Measurements from ENCODE around the gene CX3CR1. TPM values are rescaled to one million over a fixed set of nuclear protein-coding genes. Genes with fewer than 3 reads are reported as not detected.

The CX3CR1 gene, protein sequence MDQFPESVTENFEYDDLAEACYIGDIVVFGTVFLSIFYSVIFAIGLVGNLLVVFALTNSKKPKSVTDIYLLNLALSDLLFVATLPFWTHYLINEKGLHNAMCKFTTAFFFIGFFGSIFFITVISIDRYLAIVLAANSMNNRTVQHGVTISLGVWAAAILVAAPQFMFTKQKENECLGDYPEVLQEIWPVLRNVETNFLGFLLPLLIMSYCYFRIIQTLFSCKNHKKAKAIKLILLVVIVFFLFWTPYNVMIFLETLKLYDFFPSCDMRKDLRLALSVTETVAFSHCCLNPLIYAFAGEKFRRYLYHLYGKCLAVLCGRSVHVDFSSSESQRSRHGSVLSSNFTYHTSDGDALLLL
- under 1 TPM; 0.16 to 0.68 (median 0.32) TPM for total RNA-seq
- polyA plus RNA-seq = under 1 TPM in 1 of 3 donors, not detected in 2; 0.10 TPM

DNA sequence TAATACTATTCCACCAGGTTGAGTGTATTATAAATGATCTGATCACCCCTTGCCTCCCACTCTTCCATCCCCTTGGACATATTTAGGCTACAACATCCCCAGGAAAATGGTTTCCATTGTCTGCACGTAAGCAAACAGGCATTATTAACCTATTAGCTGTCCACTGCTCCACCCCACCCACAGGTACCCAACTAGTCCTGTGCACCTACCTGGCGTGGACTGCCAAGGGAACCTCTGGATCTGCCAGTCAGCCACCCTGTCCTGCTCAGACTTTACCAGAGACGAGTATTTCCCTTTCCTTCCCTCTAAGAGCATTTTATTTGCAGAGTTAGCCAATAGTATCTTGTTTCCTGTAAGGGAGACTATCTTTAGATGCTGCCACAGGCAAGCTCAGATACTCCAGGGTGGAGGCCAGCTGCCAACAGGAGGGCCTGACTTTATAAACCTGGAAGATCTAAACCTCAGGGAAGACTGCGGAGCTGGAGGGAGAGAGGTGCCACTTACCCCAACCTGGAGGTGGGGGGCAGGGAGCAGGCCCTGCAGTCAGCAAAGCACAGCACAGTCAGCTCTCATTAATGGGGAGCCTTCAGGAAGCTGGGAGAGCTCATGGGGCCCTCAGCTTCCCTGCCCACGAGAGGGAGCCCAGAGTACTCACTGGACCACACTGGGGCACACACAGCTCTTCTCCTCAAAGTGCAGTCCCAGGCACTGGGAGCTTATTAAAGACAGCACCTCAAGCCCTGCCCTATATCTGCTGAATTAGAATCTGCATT lies at the start of gene CX3CR1:
TSS of gene CX3CR1 (minus strand) at position 292 of the 773 bp plus-strand sequence. CDS start 13,527 bp downstream, outside the sequence.
- H3K27ac ChIP-seq = no peak within 1 kb of the TSS
- H3K27me3 ChIP-seq = no peaks in the 10 kb centered on the region
- TF ChIP-seq POLR2AphosphoS5 (IDR thresholded peaks at IDR 0.05) (no peak), POLR2A (IDR thresholded peaks at IDR 0.05) (no peak), EP300 (IDR thresholded peaks at IDR 0.05) (no peak)
- TF ChIP-seq, protein P1, sequence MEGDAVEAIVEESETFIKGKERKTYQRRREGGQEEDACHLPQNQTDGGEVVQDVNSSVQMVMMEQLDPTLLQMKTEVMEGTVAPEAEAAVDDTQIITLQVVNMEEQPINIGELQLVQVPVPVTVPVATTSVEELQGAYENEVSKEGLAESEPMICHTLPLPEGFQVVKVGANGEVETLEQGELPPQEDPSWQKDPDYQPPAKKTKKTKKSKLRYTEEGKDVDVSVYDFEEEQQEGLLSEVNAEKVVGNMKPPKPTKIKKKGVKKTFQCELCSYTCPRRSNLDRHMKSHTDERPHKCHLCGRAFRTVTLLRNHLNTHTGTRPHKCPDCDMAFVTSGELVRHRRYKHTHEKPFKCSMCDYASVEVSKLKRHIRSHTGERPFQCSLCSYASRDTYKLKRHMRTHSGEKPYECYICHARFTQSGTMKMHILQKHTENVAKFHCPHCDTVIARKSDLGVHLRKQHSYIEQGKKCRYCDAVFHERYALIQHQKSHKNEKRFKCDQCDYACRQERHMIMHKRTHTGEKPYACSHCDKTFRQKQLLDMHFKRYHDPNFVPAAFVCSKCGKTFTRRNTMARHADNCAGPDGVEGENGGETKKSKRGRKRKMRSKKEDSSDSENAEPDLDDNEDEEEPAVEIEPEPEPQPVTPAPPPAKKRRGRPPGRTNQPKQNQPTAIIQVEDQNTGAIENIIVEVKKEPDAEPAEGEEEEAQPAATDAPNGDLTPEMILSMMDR (IDR thresholded peaks at IDR 0.05) = no peak
- WGBS, 2 donors = 49 to 54% methylated on average over 5 of the region's 5 CpGs
- no peaks in the 10 kb centered on the region for H3K9me3 ChIP-seq
- peaks cover 0 to 6% (median 2%) of the 10 kb centered on the region in 4 donors for H3K4me1 ChIP-seq
- intact Hi-C loops (cut with DNase I) = no loop called here
- no peaks in the 10 kb centered on the region for H3K36me3 ChIP-seq
- no peak within 1 kb of the TSS for H3K4me3 ChIP-seq
- DNase-seq = no peak

DNA sequence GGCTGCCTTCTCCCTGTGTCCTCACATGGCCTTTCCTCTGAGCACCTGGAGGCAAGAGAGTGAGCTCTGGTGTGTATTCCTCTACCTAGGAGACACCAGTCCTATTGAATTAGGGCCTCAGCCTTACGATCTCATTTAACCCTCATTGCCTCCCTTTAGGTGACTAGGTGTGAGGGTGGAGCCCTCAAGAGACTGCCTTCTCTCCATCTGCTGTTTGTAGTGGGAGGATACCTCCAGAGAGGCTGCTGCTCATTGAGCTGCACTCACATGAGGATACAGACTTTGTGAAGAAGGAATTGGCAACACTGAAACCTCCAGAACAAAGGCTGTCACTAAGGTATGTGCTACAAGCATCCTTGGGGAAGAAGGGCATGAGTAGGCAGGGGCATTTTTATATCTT lies 49.7 kb upstream of the CX3CR1 start, which contains the start of gene CCR8:
TSS of gene CCR8 (plus strand) at position 217 of the 400 bp plus-strand sequence. CDS start 2,623 bp downstream, outside the sequence.
- TF ChIP-seq, protein P1 (IDR thresholded peaks at IDR 0.05) = no peak
- TF ChIP-seq POLR2A (IDR thresholded peaks at IDR 0.05) (no peak), EP300 (IDR thresholded peaks at IDR 0.05) (no peak), POLR2AphosphoS5 (IDR thresholded peaks at IDR 0.05) (no peak)
- Histone ChIP-seq H3K36me3 (no peaks in the 10 kb centered on the region), H3K4me3 (no peak within 1 kb of the TSS), H3K27me3 (no peaks in the 10 kb centered on the region), H3K9me3 (no peaks in the 10 kb centered on the region), H3K27ac (no peak within 1 kb of the TSS), H3K4me1 (no peaks in the 10 kb centered on the region)
- no peak for DNase-seq
- intact Hi-C loops (cut with DNase I) = no loop called here
- 33 to 48% methylated on average over 1 of the region's 1 CpG for WGBS, 2 donors

GRCh38 chr3:39327746-39328349 lies 48.0 kb upstream of the CX3CR1 start:
- no peak for DNase-seq
- 82 to 88% methylated on average over 4 of the region's 4 CpGs for WGBS, 2 donors
- intact Hi-C loops (cut with DNase I) = no loop called here
- TF ChIP-seq, protein P1 (IDR thresholded peaks at IDR 0.05) = no peak
- TF ChIP-seq POLR2AphosphoS5 (IDR thresholded peaks at IDR 0.05) (no peak), EP300 (IDR thresholded peaks at IDR 0.05) (no peak), POLR2A (IDR thresholded peaks at IDR 0.05) (no peak)
- no peaks in the 10 kb centered on the region for H3K27me3 ChIP-seq
- no peaks in the 10 kb centered on the region for H3K36me3 ChIP-seq
- H3K4me1 ChIP-seq = no peaks in the 10 kb centered on the region
- no peak overlapping the region for H3K4me3 ChIP-seq
- no peak overlapping the region for H3K27ac ChIP-seq
- no peaks in the 10 kb centered on the region for H3K9me3 ChIP-seq

- no peak overlapping the region for H3K27ac ChIP-seq
- H3K27me3 ChIP-seq = no peaks in the 10 kb centered on the region
- H3K36me3 ChIP-seq = no peaks in the 10 kb centered on the region
- WGBS, 2 donors = 84 to 91% methylated on average over 4 of the region's 4 CpGs
- H3K4me3 ChIP-seq = no peak overlapping the region
- no peaks in the 10 kb centered on the region for H3K9me3 ChIP-seq
- no peak for TF ChIP-seq POLR2A (IDR thresholded peaks at IDR 0.05)
- TF ChIP-seq, protein P1 (IDR thresholded peaks at IDR 0.05) = no peak
- H3K4me1 ChIP-seq = no peaks in the 10 kb centered on the region
- intact Hi-C loops (cut with DNase I) = no loop called here
- no peak for DNase-seq
Observed at GRCh38 chr3:39327053-39327745, 47.4 kb upstream of the CX3CR1 start.
